H9 (cell line): ENCODE data around the gene ARID1A. TPM values are rescaled to one million over a fixed set of nuclear protein-coding genes. Genes with fewer than 3 reads are reported as not detected.

Experiments used
- DNase-seq: peaks from one replicate; pipeline ENCODE4 v3.0.0-alpha.2; 2017
- H2AFZ ChIP-seq: one replicate; pipeline ENCODE4 v1.6.1; 2013; ENCODE audit warnings: mild to moderate bottlenecking, low read length, control low read depth, moderate library complexity
- H2AK5ac ChIP-seq: 2 replicates; pipeline ENCODE4 v1.6.1; 2013; ENCODE audit warnings: low read length, control low read depth, mixed read lengths; ENCODE audit not compliant: insufficient read length
- H2BK120ac ChIP-seq: one replicate; pipeline ENCODE4 v1.6.1; 2013; ENCODE audit warnings: low read depth, mild to moderate bottlenecking, low read length, control low read depth, inconsistent platforms; ENCODE audit not compliant: poor library complexity, severe bottlenecking
- H2BK12ac ChIP-seq: 2 replicates; pipeline ENCODE4 v1.6.1; 2013; ENCODE audit warnings: low read length, control low read depth, mixed read lengths, low read depth; ENCODE audit not compliant: insufficient read length
- H2BK15ac ChIP-seq: 2 replicates; pipeline ENCODE4 v1.6.1; 2013; ENCODE audit warnings: low read depth, low read length, control low read depth
- H2BK20ac ChIP-seq: one replicate; pipeline ENCODE4 v1.6.1; 2013; ENCODE audit warnings: low read depth, mild to moderate bottlenecking, low read length, control low read depth, inconsistent platforms; ENCODE audit not compliant: poor library complexity, severe bottlenecking
- H2BK5ac ChIP-seq: 2 replicates; pipeline ENCODE4 v1.6.1; 2013; ENCODE audit warnings: low read length, control low read depth, mixed read lengths; ENCODE audit not compliant: insufficient read length
- H3K14ac ChIP-seq: 2 replicates; pipeline ENCODE4 v1.6.1; 2013; ENCODE audit warnings: low read length, control low read depth; ENCODE audit not compliant: insufficient read depth
- H3K18ac ChIP-seq: 2 replicates; pipeline ENCODE4 v1.6.1; 2013; ENCODE audit warnings: low read depth, mild to moderate bottlenecking, mixed read lengths, low read length, control low read depth; ENCODE audit not compliant: insufficient read length
- H3K23ac ChIP-seq: 2 replicates; pipeline ENCODE4 v1.6.1; 2013; ENCODE audit warnings: low read length, control low read depth, mixed read lengths, low read depth; ENCODE audit not compliant: insufficient read length
- H3K23me2 ChIP-seq: 2 replicates; pipeline ENCODE4 v1.6.1; 2013; ENCODE audit warnings: low read depth, mild to moderate bottlenecking, mixed read lengths, low read length, control low read depth; ENCODE audit not compliant: insufficient read length, poor library complexity, severe bottlenecking
- H3K27ac ChIP-seq: 2 replicates; pipeline ENCODE4 v1.5.1; 2013; ENCODE audit warnings: low read length, control low read depth, mixed read lengths, low read depth; ENCODE audit not compliant: insufficient read length
- H3K27me3 ChIP-seq: 2 replicates; pipeline ENCODE4 v1.6.1; 2013; ENCODE audit warnings: low read length, control low read depth, inconsistent platforms; ENCODE audit not compliant: insufficient read depth
- H3K4ac ChIP-seq: 2 replicates; pipeline ENCODE4 v1.6.1; 2013; ENCODE audit warnings: low read depth, mild to moderate bottlenecking, control low read depth, inconsistent platforms, low read length, moderate library complexity
- H3K4me1 ChIP-seq: 2 replicates; pipeline ENCODE4 v1.6.1; 2013; ENCODE audit warnings: low read length, control low read depth, inconsistent platforms; ENCODE audit not compliant: insufficient read depth
- H3K4me2 ChIP-seq: 2 replicates; pipeline ENCODE4 v1.6.1; 2013; ENCODE audit warnings: low read length, control low read depth, mixed read lengths; ENCODE audit not compliant: insufficient read length, insufficient read depth
- H3K56ac ChIP-seq: 2 replicates; pipeline ENCODE4 v1.6.1; 2013; ENCODE audit warnings: low read depth, mild to moderate bottlenecking, mixed read lengths, low read length, control low read depth; ENCODE audit not compliant: insufficient read length
- H3K79me1 ChIP-seq: 2 replicates; pipeline ENCODE4 v1.6.1; 2013; ENCODE audit warnings: low read depth, mild to moderate bottlenecking, moderate library complexity, low read length, control low read depth, inconsistent platforms; ENCODE audit not compliant: insufficient read depth, poor library complexity, severe bottlenecking
- H3K79me2 ChIP-seq: 2 replicates; pipeline ENCODE4 v1.6.1; 2013; ENCODE audit warnings: low read length, control low read depth, inconsistent platforms; ENCODE audit not compliant: insufficient read depth
- H3K9ac ChIP-seq: 2 replicates; pipeline ENCODE4 v1.6.1; 2013; ENCODE audit warnings: low read length, control low read depth, mixed read lengths; ENCODE audit not compliant: insufficient read length; ENCODE audit errors: extremely low read depth
- H3K9me3 ChIP-seq: one replicate; pipeline ENCODE4 v1.6.1; 2013; ENCODE audit warnings: low read depth, low read length, inconsistent platforms; ENCODE audit not compliant: control insufficient read depth
- H3T11ph ChIP-seq: one replicate; pipeline ENCODE4 v1.6.1; 2013; ENCODE audit warnings: mild to moderate bottlenecking, low read length, control low read depth, inconsistent platforms
- H4K20me1 ChIP-seq: one replicate; pipeline ENCODE4 v1.6.1; 2013; ENCODE audit not compliant: control insufficient read depth, insufficient read length, insufficient read depth
- H4K5ac ChIP-seq: 2 replicates; pipeline ENCODE4 v1.6.1; 2013; ENCODE audit warnings: low read depth, mild to moderate bottlenecking, mixed read lengths, low read length, control low read depth; ENCODE audit not compliant: insufficient read length
- H4K8ac ChIP-seq: replicated peaks from 2 replicates; pipeline ENCODE4 v1.6.1; 2013; ENCODE audit warnings: low read length, control low read depth, mixed read lengths, low read depth; ENCODE audit not compliant: insufficient read length
- H4K91ac ChIP-seq: 2 replicates; pipeline ENCODE4 v1.6.1; 2013; ENCODE audit warnings: low read depth, mild to moderate bottlenecking, moderate library complexity, mixed read lengths, low read length, control low read depth; ENCODE audit not compliant: insufficient read length
- H3K27ac Mint-ChIP-seq, 3 experiments: 2 replicates in 2 of 3; 3 replicates in 1 of 3; pipeline ENCODE4 v1.8.0; 2020 to 2021; ENCODE audit warnings: mixed read lengths in 3 of 3, mild to moderate bottlenecking in 1 of 3, moderate library complexity in 1 of 3
- H3K27me3 Mint-ChIP-seq: 2 replicates; pipeline ENCODE4 v1.8.0; 2021; ENCODE audit warnings: low read depth, mild to moderate bottlenecking, moderate library complexity, mixed read lengths
- H3K36me3 Mint-ChIP-seq, 3 experiments: 2 replicates in 2 of 3; 3 replicates in 1 of 3; pipeline ENCODE4 v1.8.0; 2020 to 2021; ENCODE audit warnings: low read depth in 3 of 3, mixed read lengths in 3 of 3; ENCODE audit not compliant: insufficient read depth in 1 of 3
- H3K4me1 Mint-ChIP-seq, 2 experiments: 2 replicates each; pipeline ENCODE4 v1.8.0; 2020; ENCODE audit warnings: mixed read lengths in 2 of 2
- H3K4me3 Mint-ChIP-seq, 2 experiments: 2 replicates in 1 of 2; 3 replicates in 1 of 2; pipeline ENCODE4 v1.8.0; 2020 to 2021; ENCODE audit warnings: mild to moderate bottlenecking in 2 of 2, mixed read lengths in 2 of 2, moderate library complexity in 1 of 2
- H3K9me3 Mint-ChIP-seq, 2 experiments: 2 replicates in 1 of 2; 3 replicates in 1 of 2; pipeline ENCODE4 v1.8.0; 2020; ENCODE audit warnings: mild to moderate bottlenecking in 2 of 2, mixed read lengths in 2 of 2, moderate library complexity in 1 of 2
- WGBS: extraction: QIAGEN DNeasy Blood & Tissue Kit; methylation state at CpG from one replicate; pipeline ENCODE4 v1.1.7; 2013; ENCODE audit warnings: missing lambda C conversion rate, low lambda C conversion rate, mixed read lengths; ENCODE audit not compliant: insufficient read length; ENCODE audit errors: extremely low coverage; 5-methylcytosine and 5-hydroxymethylcytosine counted together
- total RNA-seq: library from RNA; stranded (reverse); gene quantifications from 2 replicates; pipeline ENCODE4 v1.2.1, GENCODE V29; 2021
- TF ChIP-seq, protein P1 (sequence below): fragments of 200-600 bp; sonication (generic); conservative IDR thresholded peaks from 3 replicates; pipeline ENCODE4 v1.8.0; 2021; ENCODE audit warnings: antibody characterized with exemption, mild to moderate bottlenecking

The ARID1A gene
- total RNA-seq, 1 experiment from 2014 or later: 147 TPM

DNA sequence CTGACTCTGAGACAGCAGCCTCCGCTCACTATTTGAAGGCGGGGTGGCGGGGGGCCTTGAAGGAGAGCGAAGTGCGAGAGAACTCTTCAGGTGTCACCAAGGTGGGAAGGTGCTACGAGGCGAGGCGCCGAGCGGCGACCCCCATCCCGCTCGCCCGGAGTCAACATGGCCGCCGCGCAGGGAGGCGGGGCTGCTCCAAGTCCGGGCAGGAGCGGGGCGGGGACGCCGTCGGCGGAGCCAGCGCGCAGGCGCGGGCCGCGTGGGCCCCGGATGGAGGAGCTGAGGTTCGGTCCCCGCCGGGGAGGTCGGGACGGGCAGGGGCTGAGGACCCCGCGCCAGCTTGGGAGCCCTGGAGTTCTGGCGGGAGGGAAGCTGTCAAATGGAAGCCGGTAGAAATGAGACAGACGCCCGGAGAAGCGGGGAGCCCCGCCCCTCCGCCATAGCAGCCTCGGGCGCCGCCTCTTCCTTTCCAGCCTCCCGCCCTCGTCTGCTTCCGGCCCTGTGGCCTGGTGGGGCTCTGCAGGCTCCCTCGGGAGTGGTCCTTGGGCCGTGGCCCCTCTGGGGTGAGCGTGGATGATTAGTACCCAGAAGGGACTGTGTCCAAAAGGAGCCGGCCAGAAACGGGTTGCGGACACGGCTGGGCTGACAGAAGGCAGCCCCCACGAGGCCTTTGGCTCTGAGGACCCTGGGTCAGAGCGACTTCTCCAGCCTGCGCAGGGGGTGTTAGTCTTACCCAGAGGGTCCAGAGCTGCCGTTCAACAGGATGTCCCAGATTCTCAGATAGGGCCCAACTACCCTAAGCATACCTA is 92.1 kb downstream of the ARID1A start, which contains the start of gene PIGV:
Gene PIGV, plus strand, starts transcription at position 245 of the 809 bp plus-strand sequence. CDS start 2,866 bp downstream, outside the sequence.
- peak within 1 kb of the TSS; percentile 82; the same call in 1 of the 2 replicates for H3K14ac ChIP-seq
- H4K8ac ChIP-seq: no peak within 1 kb of the TSS
- peak within 1 kb of the TSS; percentile 63 for H3K18ac ChIP-seq
- Mint-ChIP-seq H3K4me1 (peaks cover 44 to 50% of the 10 kb centered on the region in 2 experiments), H3K27me3 (no peaks in the 10 kb centered on the region; the same call in 1 of the 2 replicates), H3K4me3 (peak within 1 kb of the TSS; percentile 92 to 95), H3K27ac (peak within 1 kb of the TSS; percentile 98 to 99 (median 98)), H3K9me3 (no peaks in the 10 kb centered on the region), H3K36me3 (peaks cover 0 to 8% (median 2%) of the 10 kb centered on the region in 3 experiments; a peak in 3 of 7 replicates)
- H2BK12ac ChIP-seq: no peak within 1 kb of the TSS
- peak within 1 kb of the TSS; percentile 85 for H3K4me2 ChIP-seq
- no peaks in the 10 kb centered on the region for H4K20me1 ChIP-seq
- H3K9ac ChIP-seq: peak within 1 kb of the TSS; percentile 53
- no peak within 1 kb of the TSS for H3T11ph ChIP-seq
- no peak within 1 kb of the TSS for H4K5ac ChIP-seq
- H2AFZ ChIP-seq: no peak within 1 kb of the TSS
- no peak within 1 kb of the TSS for H3K4ac ChIP-seq
- no peaks in the 10 kb centered on the region for H3K9me3 ChIP-seq
- no peak within 1 kb of the TSS for H2BK120ac ChIP-seq
- H2AK5ac ChIP-seq: no peak within 1 kb of the TSS
- H3K79me1 ChIP-seq: no peaks in the 10 kb centered on the region
- H3K23me2 ChIP-seq: peaks cover 10% of the 10 kb centered on the region
- H2BK5ac ChIP-seq: no peak within 1 kb of the TSS
- H3K27me3 ChIP-seq: no peaks in the 10 kb centered on the region
- no peak within 1 kb of the TSS for H3K56ac ChIP-seq
- no peaks in the 10 kb centered on the region; the same call in 1 of the 2 replicates for H3K79me2 ChIP-seq
- peak; percentile 89 for DNase-seq
- no peak within 1 kb of the TSS for H4K91ac ChIP-seq
- WGBS: no CpG with 5 or more reads among the region's 63 CpGs
- H3K23ac ChIP-seq: no peak within 1 kb of the TSS
- TF ChIP-seq, protein P1, sequence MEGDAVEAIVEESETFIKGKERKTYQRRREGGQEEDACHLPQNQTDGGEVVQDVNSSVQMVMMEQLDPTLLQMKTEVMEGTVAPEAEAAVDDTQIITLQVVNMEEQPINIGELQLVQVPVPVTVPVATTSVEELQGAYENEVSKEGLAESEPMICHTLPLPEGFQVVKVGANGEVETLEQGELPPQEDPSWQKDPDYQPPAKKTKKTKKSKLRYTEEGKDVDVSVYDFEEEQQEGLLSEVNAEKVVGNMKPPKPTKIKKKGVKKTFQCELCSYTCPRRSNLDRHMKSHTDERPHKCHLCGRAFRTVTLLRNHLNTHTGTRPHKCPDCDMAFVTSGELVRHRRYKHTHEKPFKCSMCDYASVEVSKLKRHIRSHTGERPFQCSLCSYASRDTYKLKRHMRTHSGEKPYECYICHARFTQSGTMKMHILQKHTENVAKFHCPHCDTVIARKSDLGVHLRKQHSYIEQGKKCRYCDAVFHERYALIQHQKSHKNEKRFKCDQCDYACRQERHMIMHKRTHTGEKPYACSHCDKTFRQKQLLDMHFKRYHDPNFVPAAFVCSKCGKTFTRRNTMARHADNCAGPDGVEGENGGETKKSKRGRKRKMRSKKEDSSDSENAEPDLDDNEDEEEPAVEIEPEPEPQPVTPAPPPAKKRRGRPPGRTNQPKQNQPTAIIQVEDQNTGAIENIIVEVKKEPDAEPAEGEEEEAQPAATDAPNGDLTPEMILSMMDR: no peak
- no peak within 1 kb of the TSS for H3K27ac ChIP-seq
- no peak within 1 kb of the TSS for H2BK15ac ChIP-seq
- H2BK20ac ChIP-seq: no peak within 1 kb of the TSS
- H3K4me1 ChIP-seq: peaks cover 5% of the 10 kb centered on the region; the same call in 1 of the 2 replicates
